Measurements from ENCODE around the gene ZBTB38. TPM values are rescaled to one million over a fixed set of nuclear protein-coding genes. Genes with fewer than 3 reads are reported as not detected.

ZBTB38 gene
- total RNA-seq, 4 donors from 2014 or later, result 125 to 183 (median 149) TPM

DNA sequence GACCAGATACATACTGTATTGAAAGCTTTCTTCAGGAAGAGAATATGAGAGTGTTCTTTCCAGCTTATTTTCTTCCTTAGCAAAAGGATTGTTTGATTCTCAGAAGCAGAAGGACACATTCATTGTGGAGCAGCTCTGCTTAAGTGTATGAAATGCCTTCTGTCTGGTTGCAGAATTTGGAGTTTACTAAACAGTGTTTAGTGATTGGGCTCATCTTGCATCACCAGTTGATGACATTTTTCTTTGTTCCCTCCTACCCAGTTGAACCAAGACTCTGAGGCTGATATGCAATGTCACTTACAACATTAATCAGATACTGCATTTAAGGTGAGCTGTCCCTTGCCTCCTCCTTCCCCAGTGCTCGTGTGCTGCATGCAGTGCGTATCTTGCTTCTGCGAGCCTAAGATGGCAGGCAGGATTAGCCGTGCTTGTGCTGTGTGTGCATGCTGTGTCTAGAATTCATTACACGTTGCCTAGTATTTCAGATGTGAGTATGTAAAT is 18.4 kb downstream of the ZBTB38 start:
- Histone ChIP-seq H3K27ac (no peak overlapping the region), H3K4me1 (no peaks in the 10 kb centered on the region), H3K9me3 (no peaks in the 10 kb centered on the region), H3K36me3 (no peaks in the 10 kb centered on the region), H3K27me3 (no peaks in the 10 kb centered on the region), H3K4me3 (no peak overlapping the region)
- no peak for DNase-seq
- TF ChIP-seq CTCF (IDR thresholded peaks at IDR 0.05), result no peak
- no peak for TF ChIP-seq POLR2A (IDR thresholded peaks at IDR 0.05)
- intact Hi-C loops (cut with DNase I; ENCODE audit: low total_unique reads), result no loop called here

GRCh38 chr3:141387516-141387915 is 19.2 kb downstream of the ZBTB38 start:
- H3K4me1 ChIP-seq, result no peaks in the 10 kb centered on the region
- H3K4me3 ChIP-seq, result no peak overlapping the region
- H3K27ac ChIP-seq, result no peak overlapping the region
- H3K27me3 ChIP-seq, result no peaks in the 10 kb centered on the region
- TF ChIP-seq POLR2A (IDR thresholded peaks at IDR 0.05), result no peak
- no peak for TF ChIP-seq CTCF (IDR thresholded peaks at IDR 0.05)
- H3K36me3 ChIP-seq, result no peaks in the 10 kb centered on the region
- intact Hi-C loops (cut with DNase I; ENCODE audit: low total_unique reads), result no loop called here
- no peak for DNase-seq
- no peaks in the 10 kb centered on the region for H3K9me3 ChIP-seq

DNA sequence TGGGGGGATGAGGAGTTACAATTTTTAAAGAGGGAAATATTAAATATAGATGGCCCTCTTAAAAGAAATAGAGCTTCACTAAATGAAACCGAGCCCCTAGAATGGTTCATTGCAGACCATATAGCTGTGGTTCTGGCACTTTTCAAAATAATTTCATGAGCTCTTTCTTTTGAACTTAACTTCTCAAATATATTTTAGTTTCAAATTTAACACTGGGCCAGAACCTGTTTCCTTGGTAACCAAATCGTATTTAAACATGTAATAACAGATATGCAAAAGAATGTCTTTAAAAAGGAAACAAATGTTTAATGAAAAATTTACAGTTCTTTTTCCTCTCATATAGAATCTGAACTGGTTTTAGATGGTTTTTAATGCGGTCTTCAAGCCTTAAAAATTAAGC is 20.1 kb downstream of the ZBTB38 start:
- TF ChIP-seq POLR2A (IDR thresholded peaks at IDR 0.05) (no peak), CTCF (IDR thresholded peaks at IDR 0.05) (no peak)
- H3K27me3 ChIP-seq, result no peaks in the 10 kb centered on the region
- intact Hi-C loops (cut with DNase I; ENCODE audit: low total_unique reads), result no loop called here
- H3K36me3 ChIP-seq, result no peaks in the 10 kb centered on the region
- H3K27ac ChIP-seq, result no peak overlapping the region
- H3K4me3 ChIP-seq, result no peak overlapping the region
- no peaks in the 10 kb centered on the region for H3K4me1 ChIP-seq
- H3K9me3 ChIP-seq, result no peaks in the 10 kb centered on the region
- no peak for DNase-seq

- Histone ChIP-seq H3K27ac (no peak overlapping the region), H3K36me3 (no peaks in the 10 kb centered on the region), H3K4me1 (no peaks in the 10 kb centered on the region), H3K9me3 (no peaks in the 10 kb centered on the region), H3K27me3 (no peaks in the 10 kb centered on the region), H3K4me3 (no peak overlapping the region)
- intact Hi-C loops (cut with DNase I; ENCODE audit: low total_unique reads), result no loop called here
- no peak for TF ChIP-seq POLR2A (IDR thresholded peaks at IDR 0.05)
- TF ChIP-seq CTCF (IDR thresholded peaks at IDR 0.05), result no peak
- no peak for DNase-seq
Observed at GRCh38 chr3:141388823-141389621, 20.7 kb downstream of the ZBTB38 start.

- no peaks in the 10 kb centered on the region for H3K4me1 ChIP-seq
- TF ChIP-seq POLR2A (IDR thresholded peaks at IDR 0.05) (no peak), CTCF (IDR thresholded peaks at IDR 0.05) (no peak)
- no peak for DNase-seq
- H3K9me3 ChIP-seq, result no peaks in the 10 kb centered on the region
- intact Hi-C loops (cut with DNase I; ENCODE audit: low total_unique reads), result no loop called here
- H3K4me3 ChIP-seq, result no peak overlapping the region
- H3K36me3 ChIP-seq, result no peaks in the 10 kb centered on the region
- no peaks in the 10 kb centered on the region for H3K27me3 ChIP-seq
- no peak overlapping the region for H3K27ac ChIP-seq
Observed at GRCh38 chr3:141389703-141390102, 21.4 kb downstream of the ZBTB38 start.
